Pancreas (tissue), 10 donors: ENCODE measurements around the gene TAB2. TPM values are rescaled to one million over a fixed set of nuclear protein-coding genes. Genes with fewer than 3 reads are reported as not detected.
"Not testable (repeated sequence)": the region's sequence is repeated elsewhere in the genome, so short reads cannot be mapped to it uniquely, and the experiment has no call there.

ENCODE experiments used
- ATAC-seq, 4 donors: fragments of 200-7000 bp; cut with Tn5 transposase; one replicate each; pipeline versions ENCODE4 v1.8.0 to v1.9.1; 2020; ENCODE audit warnings: mild to moderate bottlenecking in 4 of 4, moderate library complexity in 4 of 4
- DNase-seq, 6 donors: peaks; one replicate each; pipeline ENCODE4 v3.0.0-alpha.2; 2020
- FAIRE-seq: peaks from 2 replicates; lab custom pipeline; 2012; peaks lifted over from hg19 to GRCh38; lab: Jason Lieb, UNC
- H3K27ac ChIP-seq, 4 donors: fragments of 200-600 bp; sonication (generic); 1 replicate in 3 of 4; 2 replicates in 1 of 4; pipeline versions ENCODE4 v1.5.0 to v1.8.0; 2020
- H3K27me3 ChIP-seq, 4 donors: fragments of 200-600 bp; one replicate each; pipeline ENCODE4 v1.8.0; 2021
- H3K36me3 ChIP-seq, 3 donors: fragments of 200-600 bp; sonication (generic) in 1 of 3; one replicate each; pipeline versions ENCODE4 v1.5.0 to v1.8.0; 2020 to 2021
- H3K4me1 ChIP-seq, 3 donors: fragments of 200-600 bp; one replicate each; pipeline ENCODE4 v1.8.0; 2021
- H3K4me3 ChIP-seq, 4 donors: fragments of 200-600 bp; sonication (generic) in 2 of 4; one replicate each; pipeline versions ENCODE4 v1.5.0 to v1.8.0; 2020 to 2021
- H3K9me3 ChIP-seq, 4 donors: fragments of 200-600 bp; one replicate each; pipeline ENCODE4 v1.8.0; 2021
- WGBS, 2 donors: extraction: QIAGEN DNeasy Blood & Tissue Kit; methylation state at CpG; one replicate each; pipeline ENCODE4 v1.1.7; 2013; 5-methylcytosine and 5-hydroxymethylcytosine counted together
- intact Hi-C, 3 donors: fragments of 100-400 bp; cut with DNase I; formaldehyde crosslinking; loops; one replicate each; pipeline versions ENCODE4 v1.11.1 to v1.14.2; 2022
- polyA plus RNA-seq, 2 donors: library from polyadenylated mRNA; stranded (reverse); fragments of 200-250 nt; gene quantifications; one replicate each; pipeline ENCODE4 v1.2.3, GENCODE V29; 2013
- total RNA-seq, 6 donors: library from RNA; stranded (reverse); fragmentation: NEBNext Ultra II Directional in 4 of 6; extraction: Animal tissue kit (Norgen Biotek cat#: 25700) in 4 of 6; gene quantifications; one replicate each; pipeline versions ENCODE4 v1.2.1 to v1.2.4, GENCODE V29; 2021 to 2023
- TF ChIP-seq, protein P1 (sequence below), 4 donors: fragments of 200-600 bp; sonication (generic) in 3 of 4; IDR thresholded peaks; one replicate each; pipeline versions ENCODE4 v1.5.0 to v1.8.0; 2021; ENCODE audit warnings: antibody characterized with exemption in 4 of 4
- donor health status: healthy with polysubstance abuse.
- donor health status: DM: no; HTN: no; CAD: no; lungs with moderate emphysema.
- donor health status: DM: no; HTN: no; CAD: no.
- donor health status: control.
- donor health status: control.
- donor health status: Bipolar disorder and iron deficiency.
- donor health status: DM: yes; HTN: yes; CAD: no.
- donor health status: DM: no; HTN: no; CAD: no.
- donor health status: DM: no; HTN: no; CAD: no.
- donor health status: DM: yes; HTN: yes; CAD: no.

Gene TAB2
- total and polyA plus RNA-seq, 8 donors = 6.6 to 35.1 (median 20.7) TPM

DNA sequence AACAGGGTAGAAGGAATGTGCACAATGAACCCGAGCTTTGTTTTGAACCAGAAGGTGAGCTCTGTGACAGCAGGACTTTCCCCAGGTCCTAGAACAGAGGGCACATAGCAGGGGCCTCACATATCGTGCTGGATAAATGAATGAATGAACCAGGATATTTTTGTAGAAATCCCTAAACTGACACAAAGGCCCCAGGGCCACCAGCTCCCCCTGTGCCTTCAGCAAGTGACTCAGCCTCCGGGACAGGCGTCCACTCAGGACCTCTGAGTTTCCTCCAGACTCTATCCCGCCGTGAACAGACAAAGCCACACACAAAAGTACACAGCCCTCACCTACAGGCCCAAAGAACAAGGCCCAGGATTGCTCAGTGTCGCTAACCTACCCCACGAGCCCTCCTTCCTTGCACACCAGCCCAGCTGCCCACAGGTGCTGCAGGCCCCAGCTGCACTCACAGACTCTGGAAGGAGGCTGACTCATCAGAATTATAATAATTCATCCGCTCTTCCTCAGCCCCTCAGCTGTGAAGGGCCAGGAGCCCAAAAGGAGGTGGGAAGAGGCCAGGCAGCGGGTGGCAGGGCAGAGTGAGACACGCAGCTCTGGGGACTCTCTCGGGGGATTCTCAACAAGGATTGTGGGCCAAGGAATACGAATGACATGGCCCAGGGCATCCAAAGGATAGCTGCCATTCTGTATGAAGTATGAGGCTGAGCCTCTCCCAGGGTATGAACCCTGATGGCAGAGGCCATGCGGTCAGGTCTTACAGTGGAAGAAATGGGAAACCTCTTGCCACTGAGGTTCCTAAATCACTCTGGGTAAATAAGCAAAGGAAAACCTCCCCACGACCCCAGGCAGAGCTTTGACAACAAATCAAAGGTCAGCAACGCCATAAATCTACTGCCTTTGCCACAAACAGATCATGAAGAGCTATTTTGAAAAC, 123.5 kb downstream of the TAB2 start:
- FAIRE-seq = no peak
- peaks cover 0 to 6% (median 4%) of the 10 kb centered on the region in 3 donors for H3K4me1 ChIP-seq
- H3K4me3 ChIP-seq = no peak overlapping the region
- ATAC-seq = peak in 3 of 4 donors; percentile 18 to 29 (median 27)
- DNase-seq = no peak
- no peaks in the 10 kb centered on the region for H3K27me3 ChIP-seq
- TF ChIP-seq, protein P1, sequence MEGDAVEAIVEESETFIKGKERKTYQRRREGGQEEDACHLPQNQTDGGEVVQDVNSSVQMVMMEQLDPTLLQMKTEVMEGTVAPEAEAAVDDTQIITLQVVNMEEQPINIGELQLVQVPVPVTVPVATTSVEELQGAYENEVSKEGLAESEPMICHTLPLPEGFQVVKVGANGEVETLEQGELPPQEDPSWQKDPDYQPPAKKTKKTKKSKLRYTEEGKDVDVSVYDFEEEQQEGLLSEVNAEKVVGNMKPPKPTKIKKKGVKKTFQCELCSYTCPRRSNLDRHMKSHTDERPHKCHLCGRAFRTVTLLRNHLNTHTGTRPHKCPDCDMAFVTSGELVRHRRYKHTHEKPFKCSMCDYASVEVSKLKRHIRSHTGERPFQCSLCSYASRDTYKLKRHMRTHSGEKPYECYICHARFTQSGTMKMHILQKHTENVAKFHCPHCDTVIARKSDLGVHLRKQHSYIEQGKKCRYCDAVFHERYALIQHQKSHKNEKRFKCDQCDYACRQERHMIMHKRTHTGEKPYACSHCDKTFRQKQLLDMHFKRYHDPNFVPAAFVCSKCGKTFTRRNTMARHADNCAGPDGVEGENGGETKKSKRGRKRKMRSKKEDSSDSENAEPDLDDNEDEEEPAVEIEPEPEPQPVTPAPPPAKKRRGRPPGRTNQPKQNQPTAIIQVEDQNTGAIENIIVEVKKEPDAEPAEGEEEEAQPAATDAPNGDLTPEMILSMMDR (IDR thresholded peaks at IDR 0.05) = no peak
- H3K27ac ChIP-seq = no peak overlapping the region
- no peaks in the 10 kb centered on the region for H3K36me3 ChIP-seq
- no peaks in the 10 kb centered on the region for H3K9me3 ChIP-seq
- intact Hi-C loops = loop anchor here in 1 of 3 donors (10.0 kb wide), 1 partner anchor 396 kb away; no protein-coding TSS in a partner anchor
- 85 to 86% methylated on average over 16 of the region's 16 CpGs for WGBS, 2 donors

DNA sequence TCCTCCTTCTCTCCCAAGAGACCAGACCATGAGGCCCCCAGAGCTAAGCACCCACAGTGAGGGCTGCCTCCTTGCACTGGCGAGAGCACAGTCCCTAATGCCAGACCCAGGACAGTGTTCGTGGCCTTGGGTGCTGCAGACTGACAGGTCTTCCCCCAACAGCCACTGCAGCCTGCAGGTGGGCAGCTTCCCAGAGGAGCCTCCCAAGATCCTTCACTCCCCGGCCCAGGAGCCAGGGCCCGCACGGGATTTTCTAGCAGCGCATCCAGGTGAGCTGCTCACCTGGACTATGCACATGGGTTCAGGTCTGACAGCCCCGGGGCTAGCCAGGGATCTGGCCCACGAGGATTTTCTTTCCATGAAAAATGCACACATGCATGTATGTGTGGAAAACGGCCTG, 124.2 kb downstream of the TAB2 start:
- TF ChIP-seq, protein P1 (IDR thresholded peaks at IDR 0.05) = no peak
- Histone ChIP-seq H3K4me3 (no peak overlapping the region), H3K27ac (no peak overlapping the region), H3K4me1 (peaks cover 0 to 6% (median 4%) of the 10 kb centered on the region in 3 donors), H3K27me3 (no peaks in the 10 kb centered on the region), H3K36me3 (no peaks in the 10 kb centered on the region), H3K9me3 (no peaks in the 10 kb centered on the region)
- ATAC-seq (peak; percentile 69 to 94 (median 78)), FAIRE-seq (no peak), DNase-seq (peak in 4 of 6 donors; percentile 30 to 60 (median 52))
- 39 to 45% methylated on average over 9 of the region's 9 CpGs for WGBS, 2 donors
- intact Hi-C loops = loop anchor here in 1 of 3 donors (10.0 kb wide), 1 partner anchor 397 kb away; no protein-coding TSS in a partner anchor

DNA sequence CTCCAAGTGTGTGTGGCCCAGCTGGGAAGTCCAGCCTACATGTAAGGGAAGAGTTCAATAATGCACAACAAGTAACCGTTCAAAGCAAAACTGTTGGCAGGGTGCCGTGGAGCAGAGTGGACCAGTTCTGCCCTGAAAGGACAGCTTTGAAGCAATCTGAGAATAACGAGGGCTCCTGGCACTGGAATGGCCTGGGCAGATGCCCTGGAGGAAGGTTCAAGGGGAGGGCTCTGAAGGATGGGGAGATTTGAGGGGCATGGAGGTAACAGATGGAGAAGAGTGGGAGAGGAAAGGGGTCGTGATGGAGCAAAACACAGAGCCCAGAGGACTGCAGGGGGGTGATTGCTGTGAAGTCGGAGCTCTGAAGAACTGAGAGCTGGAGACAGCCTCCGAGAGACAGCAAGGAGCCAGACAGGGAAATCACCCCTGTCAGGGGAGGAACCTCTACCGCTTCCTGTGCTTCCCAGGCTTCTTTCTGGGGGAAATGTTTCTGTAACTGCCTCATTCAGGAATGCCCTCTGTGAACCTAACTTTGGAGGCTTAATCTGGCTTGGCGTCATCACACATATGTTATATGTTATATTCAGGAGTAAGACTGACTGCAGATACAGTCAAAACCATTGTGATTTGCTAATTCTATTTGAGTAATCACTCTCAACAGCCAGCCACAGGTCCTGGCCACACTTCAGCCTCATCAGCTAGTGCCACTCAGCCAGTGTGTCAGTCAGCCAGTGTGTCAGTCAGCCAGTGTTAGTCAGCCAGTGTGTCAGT, 126.1 kb downstream of the TAB2 start:
- H3K9me3 ChIP-seq = no peaks in the 10 kb centered on the region
- ATAC-seq (no peak), DNase-seq (no peak), FAIRE-seq (no peak)
- peaks cover 0 to 6% (median 4%) of the 10 kb centered on the region in 3 donors for H3K4me1 ChIP-seq
- TF ChIP-seq, protein P1 (IDR thresholded peaks at IDR 0.05) = no peak
- intact Hi-C loops = loop anchor here in 1 of 3 donors (10.0 kb wide), 1 partner anchor 399 kb away; no protein-coding TSS in a partner anchor
- no peaks in the 10 kb centered on the region for H3K36me3 ChIP-seq
- H3K27me3 ChIP-seq = no peaks in the 10 kb centered on the region
- no peak overlapping the region for H3K4me3 ChIP-seq
- WGBS, 2 donors = 87 to 90% methylated on average over 8 of the region's 8 CpGs
- no peak overlapping the region for H3K27ac ChIP-seq

DNA sequence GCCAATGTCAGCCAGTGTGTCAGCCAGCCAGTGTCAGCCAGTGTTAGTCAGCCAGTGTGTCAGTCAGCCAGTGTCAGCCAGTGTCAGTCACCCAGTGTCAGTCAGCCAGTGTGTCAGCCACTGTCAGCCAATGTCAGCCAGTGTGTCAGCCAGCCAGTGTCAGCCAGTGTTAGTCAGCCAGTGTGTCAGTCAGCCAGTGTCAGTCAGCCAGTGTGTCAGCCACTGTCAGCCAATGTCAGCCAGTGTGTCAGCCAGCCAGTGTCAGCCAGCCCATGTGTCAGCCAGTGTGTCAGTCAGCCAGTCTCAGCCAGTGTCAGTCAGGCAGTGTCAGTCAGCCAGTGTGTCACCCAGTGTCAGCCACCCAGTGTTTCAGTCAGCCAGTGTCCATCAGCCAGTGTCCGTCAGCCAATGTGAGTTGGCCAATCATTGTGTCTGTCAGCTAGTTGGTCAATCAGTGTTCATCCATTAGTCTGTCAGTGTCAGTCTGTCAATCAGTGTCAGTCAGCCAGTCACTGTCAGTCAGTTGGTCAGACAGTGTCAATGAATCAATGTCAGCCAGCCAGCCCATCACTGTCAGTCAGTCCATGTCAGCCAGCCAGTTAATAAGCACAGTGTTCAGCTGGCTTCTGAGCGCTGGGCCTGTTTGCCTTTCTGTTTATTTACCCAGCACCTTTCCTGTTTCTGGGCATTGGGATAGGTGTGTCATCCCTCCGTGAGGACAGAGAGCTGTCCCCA, 127.0 kb downstream of the TAB2 start:
- H3K27me3 ChIP-seq, H3K4me3 ChIP-seq, H3K27ac ChIP-seq, H3K4me1 ChIP-seq, DNase-seq, H3K36me3 ChIP-seq, ATAC-seq, FAIRE-seq, H3K9me3 ChIP-seq: not testable (repeated sequence)
- intact Hi-C loops = loop anchor here in 1 of 3 donors (10.0 kb wide), 1 partner anchor 400 kb away; no protein-coding TSS in a partner anchor
- WGBS, 2 donors = 65 to 90% methylated on average over 3 of the region's 3 CpGs
